CD4-positive, alpha-beta T cell treated with Interferon gamma for 1 hour (primary cell): ENCODE data around the gene DMRTC2.
A peak's percentile ranks its signal among the peaks of the same experiment; 100 is the strongest.
"Not testable (repeated sequence)": the region's sequence is repeated elsewhere in the genome, so short reads cannot be mapped to it uniquely, and the experiment has no call there.

ENCODE experiments used
- DNase-seq: peaks from one replicate; pipeline ENCODE4 v3.0.0-alpha.2; 2020

The DMRTC2 gene

GRCh38 chr19:41871573-41872383 is 26.9 kb downstream of the DMRTC2 start:
- DNase-seq, result peak; percentile 58

GRCh38 chr19:41872384-41872774 is 27.5 kb downstream of the DMRTC2 start:
- no peak for DNase-seq

- DNase-seq, result peak; percentile 65
Measured at GRCh38 chr19:41872775-41873647, 28.2 kb downstream of the DMRTC2 start.

GRCh38 chr19:41875973-41876372 is 31.1 kb downstream of the DMRTC2 start:
- not testable (repeated sequence) for DNase-seq

- DNase-seq, result peak; percentile 89
Measured at GRCh38 chr19:41876847-41877832, 32.3 kb downstream of the DMRTC2 start, which contains the start of gene CD79A. TSS of gene CD79A (plus strand) at chr19:41877279. CDS start at chr19:41877305, 26 bp downstream.

GRCh38 chr19:41877916-41878905 is 33.4 kb downstream of the DMRTC2 start:
- DNase-seq, result peak; percentile 41

- DNase-seq, result no peak
Measured at GRCh38 chr19:41879080-41879479, 34.2 kb downstream of the DMRTC2 start.

- DNase-seq, result no peak
Measured at GRCh38 chr19:41879670-41880328, 35.0 kb downstream of the DMRTC2 start.

GRCh38 chr19:41880329-41880708 is 35.5 kb downstream of the DMRTC2 start:
- no peak for DNase-seq

GRCh38 chr19:41882568-41883462 is 38.0 kb downstream of the DMRTC2 start, which contains the start of gene ARHGEF1:
TSS of gene ARHGEF1 (plus strand) at chr19:41883184. CDS start at chr19:41888083, 4,899 bp downstream.
- DNase-seq, result peak; percentile 47

- DNase-seq, result no peak
Measured at GRCh38 chr19:41883463-41883820, 38.6 kb downstream of the DMRTC2 start.

GRCh38 chr19:41883821-41884733 is 39.2 kb downstream of the DMRTC2 start:
- peak; percentile 94 for DNase-seq

- peak; percentile 74 for DNase-seq
Measured at GRCh38 chr19:41886761-41887710, 42.2 kb downstream of the DMRTC2 start.

GRCh38 chr19:41887711-41888382 is 43.0 kb downstream of the DMRTC2 start:
- peak; percentile 78 for DNase-seq

GRCh38 chr19:41888926-41889325 is 44.1 kb downstream of the DMRTC2 start:
- no peak for DNase-seq

- no peak for DNase-seq
Measured at GRCh38 chr19:41889896-41890295, 45.1 kb downstream of the DMRTC2 start.

GRCh38 chr19:41890936-41891335 is 46.1 kb downstream of the DMRTC2 start:
- no peak for DNase-seq
